Suprapubic skin (tissue), 4 donors: Measurements from ENCODE around the gene ELMO1.

ENCODE experiments used
- POLR2A ChIP-seq, 2 donors: fragments of 450-650 bp; IDR thresholded peaks; one replicate each; pipeline ENCODE4 v1.6.1; 2017; ENCODE audit warnings: antibody characterized with exemption in 2 of 2, mild to moderate bottlenecking in 2 of 2, moderate library complexity in 2 of 2
- POLR2AphosphoS5 ChIP-seq, 3 donors: sonication (generic); formaldehyde crosslinking; IDR thresholded peaks; one replicate each; pipeline ENCODE4 v1.6.1; 2017; ENCODE audit warnings: antibody characterized with exemption in 3 of 3

GRCh38 chr7:37267251-37267650 is 181.4 kb downstream of the ELMO1 start:
- TF ChIP-seq POLR2AphosphoS5 (IDR thresholded peaks at IDR 0.05) = no peak
- no peak for TF ChIP-seq POLR2A (IDR thresholded peaks at IDR 0.05)
